HG03060 (cell line): Measurements from ENCODE around the gene TAX1BP1.

ENCODE experiments used
- ATAC-seq: cut with Tn5 transposase; IDR thresholded peaks from one replicate; pipeline ENCODE4 v1.9.1; 2021; ENCODE audit warnings: low read depth, moderate number of reproducible peaks; ENCODE audit not compliant: unreplicated experiment

Gene TAX1BP1

GRCh38 chr7:27775782-27776181 lies 35.8 kb downstream of the TAX1BP1 start:
- no peak for ATAC-seq

- ATAC-seq, result no peak
These were observed 37.7 kb downstream of the TAX1BP1 start for GRCh38 chr7:27777662-27778061.

GRCh38 chr7:27779873-27780272 lies 39.9 kb downstream of the TAX1BP1 start:
- no peak for ATAC-seq

- no peak for ATAC-seq
These were observed 41.2 kb downstream of the TAX1BP1 start for GRCh38 chr7:27781188-27781587.

GRCh38 chr7:27782849-27783248 lies 42.9 kb downstream of the TAX1BP1 start:
- no peak for ATAC-seq

GRCh38 chr7:27784399-27785053 lies 44.6 kb downstream of the TAX1BP1 start:
- ATAC-seq, result no peak

- ATAC-seq, result no peak
These were observed 48.5 kb downstream of the TAX1BP1 start for GRCh38 chr7:27788437-27788836.

- ATAC-seq, result no peak
These were observed 53.8 kb downstream of the TAX1BP1 start for GRCh38 chr7:27793780-27794179.

GRCh38 chr7:27795977-27796376 lies 56.0 kb downstream of the TAX1BP1 start:
- no peak for ATAC-seq

GRCh38 chr7:27799212-27799611 lies 59.2 kb downstream of the TAX1BP1 start:
- ATAC-seq, result no peak

- ATAC-seq, result no peak
These were observed 63.0 kb downstream of the TAX1BP1 start for GRCh38 chr7:27802999-27803398.

GRCh38 chr7:27804139-27804538 lies 64.2 kb downstream of the TAX1BP1 start:
- ATAC-seq, result no peak

GRCh38 chr7:27808626-27809025 lies 68.7 kb downstream of the TAX1BP1 start:
- no peak for ATAC-seq

GRCh38 chr7:27810186-27810585 lies 70.2 kb downstream of the TAX1BP1 start:
- ATAC-seq, result no peak

- ATAC-seq, result no peak
These were observed 72.7 kb downstream of the TAX1BP1 start for GRCh38 chr7:27812706-27813105.

GRCh38 chr7:27822245-27822644 lies 82.3 kb downstream of the TAX1BP1 start:
- ATAC-seq, result no peak

GRCh38 chr7:27825891-27826290 lies 85.9 kb downstream of the TAX1BP1 start:
- ATAC-seq, result no peak

- ATAC-seq, result no peak
These were observed 86.4 kb downstream of the TAX1BP1 start for GRCh38 chr7:27826357-27826756.

GRCh38 chr7:27834179-27834921 lies 94.4 kb downstream of the TAX1BP1 start:
- ATAC-seq, result no peak

GRCh38 chr7:27835376-27835775 lies 95.4 kb downstream of the TAX1BP1 start:
- no peak for ATAC-seq

- ATAC-seq, result no peak
These were observed 96.6 kb downstream of the TAX1BP1 start for GRCh38 chr7:27836536-27836935.

GRCh38 chr7:27839099-27839498 lies 99.1 kb downstream of the TAX1BP1 start:
- no peak for ATAC-seq
